ENCODE results near the gene NOTCH3.

- TF ChIP-seq CTCF (IDR thresholded peaks at IDR 0.05 in 4 of 5, conservative IDR thresholded peaks at IDR 0.05 in 1 of 5) = no peak
- no peak for TF ChIP-seq POLR2A (IDR thresholded peaks at IDR 0.05)
Measured at GRCh38 chr19:15238639-15239155, 37.9 kb upstream of the NOTCH3 start.

Data from gastrocnemius medialis (tissue), 4 donors.